Measurements from ENCODE around the gene RAPGEF3. TPM values are rescaled to one million over a fixed set of nuclear protein-coding genes. Genes with fewer than 3 reads are reported as not detected.

RAPGEF3 gene
- total and polyA plus RNA-seq, 4 donors: 1.3 to 4.3 (median 1.4) TPM

- no peak for TF ChIP-seq HNF4A (conservative IDR thresholded peaks at IDR 0.05)
- TF ChIP-seq NR2F2 (IDR thresholded peaks at IDR 0.05): no peak
- TF ChIP-seq SP1 (IDR thresholded peaks at IDR 0.05): no peak
- TF ChIP-seq ATF3 (IDR thresholded peaks at IDR 0.05): no peak
- TF ChIP-seq CTCF (IDR thresholded peaks at IDR 0.05; ENCODE audit: low read depth, low read length, missing input control): no peak
- no peak for TF ChIP-seq HNF4G (IDR thresholded peaks at IDR 0.05)
- peaks cover 3 to 37% (median 4%) of the 10 kb centered on the region in 4 donors for H3K36me3 ChIP-seq (ENCODE audit: control insufficient read depth in 4 of 4, insufficient read depth in 3 of 4, low read depth in 1 of 4, low read length in 3 of 4)
- H3K9me3 ChIP-seq (ENCODE audit: control insufficient read depth in 4 of 4, low read length in 3 of 4): no peaks in the 10 kb centered on the region
- no peak overlapping the region for H3K9ac ChIP-seq (ENCODE audit: low read depth in 1 of 2, low read length in 2 of 2)
- no peak overlapping the region for H3K4me3 ChIP-seq (ENCODE audit: low read depth in 1 of 3, low read length in 3 of 3)
- no peaks in the 10 kb centered on the region for H3K27me3 ChIP-seq (ENCODE audit: control insufficient read depth in 4 of 4, insufficient read depth in 4 of 4, low read length in 3 of 4)
- DNase-seq (ENCODE audit: low spot score): no peak
- no peaks in the 10 kb centered on the region for H3K4me1 ChIP-seq (ENCODE audit: control insufficient read depth in 4 of 4, insufficient read depth in 4 of 4, low read length in 3 of 4)
- no peak overlapping the region for H3K27ac ChIP-seq (ENCODE audit: low read depth in 1 of 2, low read length in 2 of 2)
- 95% methylated on average over 20 of the region's 20 CpGs for WGBS
These were observed 25.4 kb upstream of the RAPGEF3 start for GRCh38 chr12:47783821-47784819.

- Histone ChIP-seq H3K9ac (ENCODE audit: low read depth in 1 of 2, low read length in 2 of 2) (no peak overlapping the region), H3K4me3 (ENCODE audit: low read depth in 1 of 3, low read length in 3 of 3) (no peak overlapping the region), H3K27ac (ENCODE audit: low read depth in 1 of 2, low read length in 2 of 2) (no peak overlapping the region), H3K9me3 (ENCODE audit: control insufficient read depth in 4 of 4, low read length in 3 of 4) (no peaks in the 10 kb centered on the region), H3K4me1 (ENCODE audit: control insufficient read depth in 4 of 4, insufficient read depth in 4 of 4, low read length in 3 of 4) (peaks cover 0 to 1% (median 0%) of the 10 kb centered on the region in 4 donors), H3K36me3 (ENCODE audit: control insufficient read depth in 4 of 4, insufficient read depth in 3 of 4, low read depth in 1 of 4, low read length in 3 of 4) (peaks cover 0 to 34% (median 4%) of the 10 kb centered on the region in 4 donors), H3K27me3 (ENCODE audit: control insufficient read depth in 4 of 4, insufficient read depth in 4 of 4, low read length in 3 of 4) (no peaks in the 10 kb centered on the region)
- WGBS: 91% methylated on average over 17 of the region's 17 CpGs
- no peak for TF ChIP-seq SP1 (IDR thresholded peaks at IDR 0.05)
- TF ChIP-seq MAX (IDR thresholded peaks at IDR 0.05): no peak
- no peak for TF ChIP-seq ZBTB33 (IDR thresholded peaks at IDR 0.05)
- TF ChIP-seq CTCF (IDR thresholded peaks at IDR 0.05; ENCODE audit: low read depth, low read length, missing input control): no peak
- TF ChIP-seq YY1 (IDR thresholded peaks at IDR 0.05): no peak
- TF ChIP-seq HNF4A (conservative IDR thresholded peaks at IDR 0.05): no peak
- no peak for TF ChIP-seq FOXA2 (IDR thresholded peaks at IDR 0.05)
- no peak for TF ChIP-seq HNF4G (IDR thresholded peaks at IDR 0.05)
- no peak for TF ChIP-seq ATF3 (IDR thresholded peaks at IDR 0.05)
- no peak for TF ChIP-seq RXRA (IDR thresholded peaks at IDR 0.05)
- TF ChIP-seq GABPA (IDR thresholded peaks at IDR 0.05 in 1 of 2, conservative IDR thresholded peaks at IDR 0.05 in 1 of 2): no peak
- no peak for TF ChIP-seq NR2F2 (IDR thresholded peaks at IDR 0.05)
- TF ChIP-seq JUND (IDR thresholded peaks at IDR 0.05): no peak
- no peak for TF ChIP-seq FOXA1 (IDR thresholded peaks at IDR 0.05)
- no peak for TF ChIP-seq RAD21 (IDR thresholded peaks at IDR 0.05)
- no peak for DNase-seq (ENCODE audit: low spot score)
These were observed 24.5 kb upstream of the RAPGEF3 start for GRCh38 chr12:47783024-47783755.
